Measurements from ENCODE around the gene DOCK4. TPM values are rescaled to one million over a fixed set of nuclear protein-coding genes. Genes with fewer than 3 reads are reported as not detected.

DOCK4 gene
- total and polyA plus RNA-seq, 2 of the 8 experiments (the other 6 are each of a cell fraction or from before 2014, with no cell fraction given) = 5.1 to 23.6 TPM

- no peak overlapping the region for H2BK15ac ChIP-seq (ENCODE audit: low read length)
- H3K4me3 ChIP-seq (ENCODE audit: extremely low read depth in 1 of 4, insufficient read depth in 2 of 4, low read depth in 3 of 4, low read length in 4 of 4) = no peak overlapping the region
- ChIA-PET POLR2A (ENCODE audit: partially characterized antibody) (no interaction called here), CTCF (ENCODE audit: partially characterized antibody) (interaction anchor here (0.9 to 1.4 kb wide), 4 partner anchors 13 to 83 kb away, joined by 3 to 7 read pairs (median 6); no protein-coding TSS in a partner anchor)
- no peak overlapping the region for H2AFZ ChIP-seq (ENCODE audit: low read length)
- no peak overlapping the region for H3K56ac ChIP-seq (replicated peaks; ENCODE audit: insufficient read length, low read depth, low read length)
- no peaks in the 10 kb centered on the region for H3K23me2 ChIP-seq (ENCODE audit: low read depth, low read length)
- H3K79me2 ChIP-seq (ENCODE audit: control insufficient read depth in 1 of 2, insufficient read depth in 2 of 2, low read length in 2 of 2) = no peaks in the 10 kb centered on the region
- no peaks in the 10 kb centered on the region for H3K27me3 ChIP-seq (replicated peaks in 1 of 4; ENCODE audit: control insufficient read depth in 3 of 4, extremely low read depth in 1 of 4, insufficient read depth in 3 of 4, low read length in 3 of 4)
- H4K20me1 ChIP-seq (replicated peaks in 1 of 2; ENCODE audit: control insufficient read depth in 1 of 2, insufficient read depth in 2 of 2, low read length in 2 of 2) = peaks cover 0 to 2% of the 10 kb centered on the region in 2 experiments
- no peak overlapping the region for H2BK120ac ChIP-seq (replicated peaks; ENCODE audit: low read depth, low read length)
- H3K36me3 ChIP-seq (ENCODE audit: control insufficient read depth in 2 of 4, insufficient read depth in 4 of 4, low read length in 3 of 4) = no peaks in the 10 kb centered on the region
- no peaks in the 10 kb centered on the region for H3K9me3 ChIP-seq (ENCODE audit: insufficient read depth in 2 of 2, low read depth in 1 of 2, low read length in 1 of 2)
- H3K4me2 ChIP-seq (ENCODE audit: insufficient read depth in 1 of 2, low read depth in 2 of 2, low read length in 2 of 2) = no peak overlapping the region
- no peak overlapping the region for H2BK5ac ChIP-seq (ENCODE audit: low read depth, low read length)
- FAIRE-seq = no peak
- no peak overlapping the region for H3K27ac ChIP-seq (ENCODE audit: low read depth, low read length)
- no peaks in the 10 kb centered on the region for H3K4me1 ChIP-seq (replicated peaks in 1 of 4; ENCODE audit: control insufficient read depth in 3 of 4, insufficient read depth in 4 of 4, low read length in 3 of 4)
- no peak overlapping the region for H3K9ac ChIP-seq (replicated peaks in 1 of 4; ENCODE audit: extremely low read depth in 1 of 4, low read depth in 3 of 4, low read length in 3 of 4)
- H3K79me1 ChIP-seq (ENCODE audit: low read depth, low read length) = no peaks in the 10 kb centered on the region
- H3K18ac ChIP-seq (ENCODE audit: extremely low read depth, low read length) = no peak overlapping the region
- H4K8ac ChIP-seq (ENCODE audit: extremely low read depth, insufficient read depth, low read length) = no peak overlapping the region
- H3K4ac ChIP-seq (replicated peaks; ENCODE audit: insufficient read length, low read depth, low read length) = no peak overlapping the region
- H3K14ac ChIP-seq (ENCODE audit: insufficient read length) = no peak overlapping the region
- no peak overlapping the region for H2AK5ac ChIP-seq (ENCODE audit: low read depth, low read length)
- no peak for DNase-seq (ENCODE audit: low read depth in 1 of 2, low spot score in 2 of 2)
- H2BK12ac ChIP-seq (ENCODE audit: low read depth, low read length) = no peak overlapping the region
- H2BK20ac ChIP-seq (ENCODE audit: low read length) = no peak overlapping the region
- WGBS, 2 experiments (ENCODE audit: extremely low coverage in 1 of 2, insufficient coverage in 1 of 2, insufficient read length in 1 of 2, insufficient replicate concordance in 2 of 2, low coverage in 1 of 2, low lambda C conversion rate in 2 of 2, missing lambda C conversion rate in 1 of 2) = 92% methylated on average over 2 of the region's 2 CpGs; no CpG with 5 or more reads in 1 of the 2 experiments
- no peak overlapping the region for H4K5ac ChIP-seq (ENCODE audit: insufficient read length, low read depth, low read length)
- H3K23ac ChIP-seq (ENCODE audit: insufficient read length) = no peak overlapping the region
- no peak overlapping the region for H4K91ac ChIP-seq (replicated peaks; ENCODE audit: insufficient read length, low read length)
- TF ChIP-seq POLR2A (IDR thresholded peaks at IDR 0.05; ENCODE audit: control extremely low read depth in 1 of 2, low read depth in 2 of 2, low read length in 2 of 2) (no peak), CTCF (IDR thresholded peaks at IDR 0.05; ENCODE audit: control extremely low read depth in 1 of 3, insufficient read depth in 1 of 3, low read depth in 1 of 3, low read length in 3 of 3) (no peak), TBP (IDR thresholded peaks at IDR 0.05; ENCODE audit: low read depth, low read length) (no peak), TAF1 (IDR thresholded peaks at IDR 0.05; ENCODE audit: low read depth, low read length) (no peak), RBBP5 (IDR thresholded peaks at IDR 0.05; ENCODE audit: borderline replicate concordance, low read depth, low read length) (no peak), SAP30 (IDR thresholded peaks at IDR 0.05; ENCODE audit: insufficient read depth, insufficient replicate concordance, low read length) (no peak), CBX8 (IDR thresholded peaks at IDR 0.05; ENCODE audit: borderline replicate concordance, low read depth, low read length) (no peak), SP1 (IDR thresholded peaks at IDR 0.05; ENCODE audit: low read depth, low read length) (no peak), CTBP2 (IDR thresholded peaks at IDR 0.05; ENCODE audit: borderline replicate concordance, insufficient read depth, insufficient read length, low read length) (no peak), SP2 (IDR thresholded peaks at IDR 0.05; ENCODE audit: low read length) (no peak), CHD1 (IDR thresholded peaks at IDR 0.05; ENCODE audit: low read depth, low read length) (no peak), FOSL1 (IDR thresholded peaks at IDR 0.05; ENCODE audit: insufficient read depth, low read depth, low read length) (no peak)
These were observed 371.8 kb downstream of the DOCK4 start for GRCh38 chr7:111834367-111834766.

Data from H1 (cell line).